GM12874 (cell line): Measurements from ENCODE around the gene MRPL49.

Experiments
- TF ChIP-seq, protein P1 (sequence below): IDR thresholded peaks from 2 replicates; pipeline ENCODE4 v1.5.1; 2011; ENCODE audit warnings: low read depth, mild to moderate bottlenecking, control low read depth, low read length, moderate library complexity; ENCODE audit not compliant: insufficient read depth

The MRPL49 gene

DNA sequence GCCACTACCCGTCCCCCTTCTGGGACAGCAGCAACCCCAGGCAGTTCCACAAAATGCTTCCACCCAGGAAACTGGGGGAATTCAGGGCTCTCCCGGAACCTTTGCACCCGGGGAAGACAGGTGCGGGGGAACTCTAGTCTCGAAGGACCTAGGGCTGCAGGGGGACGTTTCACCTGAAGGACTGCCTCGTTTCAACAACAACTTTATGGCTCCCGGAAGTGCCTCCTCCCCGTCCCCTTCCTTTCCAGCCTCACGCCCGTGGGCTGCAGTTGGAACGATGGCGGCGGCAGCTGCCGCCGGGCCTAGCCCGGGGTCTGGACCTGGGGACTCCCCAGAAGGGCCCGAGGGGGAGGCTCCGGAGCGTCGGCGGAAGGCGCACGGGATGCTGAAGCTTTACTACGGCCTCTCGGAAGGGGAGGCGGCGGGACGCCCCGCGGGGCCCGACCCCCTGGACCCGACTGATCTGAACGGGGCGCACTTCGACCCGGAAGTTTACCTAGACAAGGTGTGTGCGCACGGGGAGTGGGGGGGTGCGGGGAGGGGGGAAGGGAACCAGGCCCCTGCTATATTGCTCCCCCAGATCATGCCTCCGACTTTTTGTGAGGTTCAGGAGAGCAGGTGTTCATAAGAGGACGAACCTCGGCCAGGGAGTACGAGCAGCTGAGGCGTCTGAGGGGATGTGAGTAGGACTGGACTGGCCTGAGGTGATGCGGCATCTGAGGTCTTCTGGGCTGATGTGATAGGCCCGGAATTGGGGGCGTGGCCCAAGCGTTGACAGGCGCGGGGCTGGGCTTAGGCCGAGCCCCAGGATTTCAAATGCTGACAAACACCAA is 25.9 kb upstream of the MRPL49 start, which contains the start of gene VPS51:
Gene VPS51, plus strand, starts transcription at position 241 of the 833 bp plus-strand sequence. Its CDS starts 37 bp downstream, at position 278.
- TF ChIP-seq, protein P1, sequence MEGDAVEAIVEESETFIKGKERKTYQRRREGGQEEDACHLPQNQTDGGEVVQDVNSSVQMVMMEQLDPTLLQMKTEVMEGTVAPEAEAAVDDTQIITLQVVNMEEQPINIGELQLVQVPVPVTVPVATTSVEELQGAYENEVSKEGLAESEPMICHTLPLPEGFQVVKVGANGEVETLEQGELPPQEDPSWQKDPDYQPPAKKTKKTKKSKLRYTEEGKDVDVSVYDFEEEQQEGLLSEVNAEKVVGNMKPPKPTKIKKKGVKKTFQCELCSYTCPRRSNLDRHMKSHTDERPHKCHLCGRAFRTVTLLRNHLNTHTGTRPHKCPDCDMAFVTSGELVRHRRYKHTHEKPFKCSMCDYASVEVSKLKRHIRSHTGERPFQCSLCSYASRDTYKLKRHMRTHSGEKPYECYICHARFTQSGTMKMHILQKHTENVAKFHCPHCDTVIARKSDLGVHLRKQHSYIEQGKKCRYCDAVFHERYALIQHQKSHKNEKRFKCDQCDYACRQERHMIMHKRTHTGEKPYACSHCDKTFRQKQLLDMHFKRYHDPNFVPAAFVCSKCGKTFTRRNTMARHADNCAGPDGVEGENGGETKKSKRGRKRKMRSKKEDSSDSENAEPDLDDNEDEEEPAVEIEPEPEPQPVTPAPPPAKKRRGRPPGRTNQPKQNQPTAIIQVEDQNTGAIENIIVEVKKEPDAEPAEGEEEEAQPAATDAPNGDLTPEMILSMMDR: no peak

DNA sequence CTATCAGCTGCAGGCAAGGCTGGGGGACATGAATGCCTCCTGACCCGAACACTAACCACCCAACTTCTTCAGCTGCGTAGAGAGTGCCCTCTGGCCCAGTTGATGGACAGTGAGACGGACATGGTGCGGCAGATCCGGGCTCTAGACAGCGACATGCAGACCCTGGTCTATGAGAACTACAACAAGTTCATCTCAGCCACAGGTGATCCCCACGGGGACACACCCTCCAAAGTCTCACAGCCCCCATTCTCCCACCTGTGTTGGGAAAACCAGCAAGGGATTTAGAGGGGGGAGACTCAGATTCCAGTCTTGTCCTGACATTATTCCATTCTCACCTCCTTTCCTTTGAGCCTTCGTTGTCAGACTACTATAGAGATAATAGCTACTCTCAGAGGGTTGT is 25.2 kb upstream of the MRPL49 start:
- TF ChIP-seq, protein P1: no peak

DNA sequence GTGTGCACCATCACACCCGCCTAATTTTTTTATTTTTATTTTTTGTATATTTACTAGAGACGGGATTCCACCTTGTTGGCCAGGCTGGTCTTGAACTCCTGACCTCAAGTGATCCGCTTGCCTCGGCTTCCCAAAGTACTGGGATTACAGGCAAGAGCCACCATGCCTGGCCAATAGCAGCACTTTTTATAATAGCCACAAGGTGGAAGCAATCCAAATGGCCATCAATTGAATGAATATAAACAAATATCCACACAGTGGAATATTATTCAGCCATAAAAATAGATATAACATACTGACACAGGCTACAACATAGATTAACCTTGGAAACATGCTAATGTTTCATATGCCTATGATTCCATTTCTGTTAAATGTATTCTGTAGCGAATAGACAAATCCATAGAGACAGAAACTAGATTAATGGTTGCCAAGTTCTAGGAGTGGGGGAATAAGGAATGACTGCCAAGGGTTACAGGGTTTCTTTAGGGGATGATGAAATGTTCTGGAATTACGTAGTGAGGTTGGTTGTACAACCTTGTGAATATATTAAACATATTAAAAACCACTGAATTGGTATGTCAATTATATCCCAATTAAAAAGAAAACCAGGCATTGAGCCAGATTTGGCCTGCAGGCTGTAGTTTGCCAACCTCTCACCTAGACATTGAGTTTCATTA is 21.3 kb upstream of the MRPL49 start:
- TF ChIP-seq, protein P1: no peak

DNA sequence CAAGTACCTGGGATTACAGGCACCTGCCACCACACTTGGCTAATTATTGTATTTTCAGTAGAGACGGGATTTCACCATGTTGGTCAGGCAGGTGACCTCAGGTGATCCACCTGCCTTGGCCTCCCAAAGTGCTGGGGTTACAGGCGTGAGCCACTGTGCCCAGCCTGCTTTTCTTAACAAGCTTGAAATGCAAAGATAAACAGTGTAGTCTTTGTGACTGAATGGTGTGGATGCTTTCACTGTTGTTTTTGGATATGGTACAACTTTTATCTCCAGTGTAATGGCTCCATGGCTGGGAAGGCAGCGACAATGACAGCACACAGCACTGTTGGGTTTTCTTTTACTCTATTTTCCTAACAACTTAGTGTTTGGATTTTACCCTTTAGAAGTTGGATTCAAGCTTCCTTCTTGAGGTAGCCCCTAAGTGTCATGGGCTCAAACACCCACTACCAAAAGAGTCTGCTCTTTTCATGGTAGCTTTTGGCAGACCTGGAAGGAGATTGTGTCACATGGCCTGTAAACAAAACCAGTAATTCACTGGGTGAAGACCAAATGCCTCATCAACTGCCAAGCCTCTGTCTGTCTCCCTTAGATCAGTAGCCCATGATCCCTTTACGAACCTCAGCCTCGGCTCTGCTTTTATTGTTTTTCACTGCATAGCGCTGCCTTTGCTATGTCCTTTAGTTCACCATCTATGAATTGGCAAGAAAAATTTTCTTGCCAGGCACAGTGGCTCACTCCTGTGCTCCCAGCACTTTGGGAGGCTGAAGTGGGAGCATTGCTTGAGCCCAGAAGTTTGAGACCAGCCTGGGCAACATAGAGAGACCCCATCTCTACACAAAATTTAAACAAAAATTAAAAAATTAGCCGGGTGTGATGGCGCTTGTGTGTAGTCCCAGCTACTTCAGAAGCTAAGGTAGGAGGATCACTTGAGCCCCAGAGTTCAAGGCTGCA is 19.7 kb upstream of the MRPL49 start:
- TF ChIP-seq, protein P1: no peak

DNA sequence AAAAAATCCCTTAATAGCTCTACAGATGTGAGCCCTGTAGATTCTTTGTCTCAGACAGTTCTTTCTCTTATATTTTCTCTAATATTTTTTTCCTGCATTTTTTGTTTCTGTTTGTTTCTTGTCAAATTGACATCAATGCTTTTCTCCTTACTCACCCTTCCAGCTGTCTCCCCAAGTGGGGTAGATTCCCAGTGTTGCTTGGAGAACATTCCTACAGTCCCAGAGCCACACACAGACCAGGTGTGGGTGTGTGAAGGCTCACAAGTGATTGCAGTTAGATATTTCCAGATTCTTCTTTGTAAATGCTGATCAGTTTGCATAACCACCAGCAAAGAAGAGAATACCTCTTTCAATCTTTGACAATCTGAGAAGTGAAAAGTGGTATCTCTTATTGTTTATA is 18.6 kb upstream of the MRPL49 start:
- TF ChIP-seq, protein P1: no peak

DNA sequence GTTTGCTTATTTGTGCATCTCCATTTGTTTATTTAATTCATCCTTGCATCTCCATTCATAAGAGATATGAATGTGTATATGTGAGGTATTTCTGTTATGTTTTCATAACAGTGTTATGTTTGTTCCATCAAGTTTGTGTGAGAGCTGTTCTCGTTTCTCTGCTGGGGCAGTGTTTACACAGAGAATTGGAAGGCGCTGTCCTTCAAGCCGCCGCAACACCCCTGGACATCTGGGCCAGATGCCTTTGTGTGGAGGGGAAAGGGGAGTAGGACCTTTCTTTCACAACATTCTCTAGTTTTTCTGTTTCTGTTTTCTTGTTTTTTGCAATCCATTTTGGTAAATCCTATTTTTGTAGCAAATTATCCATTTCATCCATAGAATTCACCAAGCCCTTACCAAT is 17.5 kb upstream of the MRPL49 start:
- TF ChIP-seq, protein P1: no peak
